ENCODE results near the gene FBXL20. TPM values are rescaled to one million over a fixed set of nuclear protein-coding genes. Genes with fewer than 3 reads are reported as not detected.

FBXL20 gene
- total RNA-seq, 4 donors from 2014 or later = 13.1 to 19.6 (median 17.2) TPM

DNA sequence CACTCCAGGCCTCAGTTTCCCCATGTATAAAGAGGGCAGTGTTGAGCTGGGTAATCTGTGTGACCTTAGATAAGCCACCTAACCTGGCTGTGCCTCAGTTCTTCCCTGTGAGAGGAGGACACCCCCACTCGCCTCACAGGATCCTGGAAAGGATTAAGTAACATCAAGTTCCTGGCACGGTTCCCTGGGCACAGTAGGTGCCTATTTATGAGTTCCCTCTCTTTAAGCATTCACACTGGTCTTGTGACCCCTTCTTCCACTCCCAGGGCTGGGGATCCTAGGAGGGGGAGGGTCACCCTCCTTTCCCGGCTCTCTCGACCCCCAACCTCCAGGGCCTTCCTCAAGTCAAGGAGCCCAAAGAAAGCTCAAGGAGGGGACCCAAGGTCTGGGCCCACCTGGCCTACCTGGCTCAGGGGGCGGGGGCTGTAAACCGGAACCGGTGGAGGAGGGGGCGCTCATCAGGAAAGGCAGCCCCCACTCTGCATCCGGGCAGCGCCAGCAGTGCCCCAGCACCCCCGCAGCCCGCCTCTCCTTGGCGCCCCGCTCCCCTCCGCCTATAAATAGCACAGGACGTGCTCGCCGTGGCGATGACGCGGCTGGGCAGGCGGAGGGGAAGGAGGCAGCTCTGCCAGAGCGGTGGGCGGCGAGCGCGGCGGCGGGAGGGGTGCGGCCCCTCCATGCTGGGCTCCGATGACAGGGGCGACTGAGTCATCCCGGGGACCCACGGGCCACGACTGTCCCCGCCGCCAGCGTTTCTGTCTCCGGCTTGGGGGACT lies 191.9 kb downstream of the FBXL20 start:
- no peaks in the 10 kb centered on the region for H3K9me3 ChIP-seq
- WGBS = 7% methylated on average over 4 of the region's 39 CpGs
- H3K4me3 ChIP-seq = peak overlapping the region; percentile 48 to 58 (median 58)
- DNase-seq (ENCODE audit: extremely low spot score) = no peak
- H3K27me3 ChIP-seq = peaks cover 0 to 5% (median 0%) of the 10 kb centered on the region in 4 donors
- intact Hi-C loops (cut with DNase I) = loop anchor here (5.0 kb wide), 1 partner anchor 33 kb away; no protein-coding TSS in a partner anchor
- H3K27ac ChIP-seq (replicated peaks in 1 of 4) = peak overlapping the region; percentile 37 to 73 (median 60)
- H3K36me3 ChIP-seq = peaks cover 5 to 9% (median 8%) of the 10 kb centered on the region in 4 donors
- TF ChIP-seq POLR2AphosphoS5 (IDR thresholded peaks at IDR 0.05) (peak; percentile 60), POLR2A (IDR thresholded peaks at IDR 0.05; ENCODE audit: low read depth) (no peak)
- H3K4me1 ChIP-seq = peaks cover 14 to 34% (median 27%) of the 10 kb centered on the region in 4 donors

DNA sequence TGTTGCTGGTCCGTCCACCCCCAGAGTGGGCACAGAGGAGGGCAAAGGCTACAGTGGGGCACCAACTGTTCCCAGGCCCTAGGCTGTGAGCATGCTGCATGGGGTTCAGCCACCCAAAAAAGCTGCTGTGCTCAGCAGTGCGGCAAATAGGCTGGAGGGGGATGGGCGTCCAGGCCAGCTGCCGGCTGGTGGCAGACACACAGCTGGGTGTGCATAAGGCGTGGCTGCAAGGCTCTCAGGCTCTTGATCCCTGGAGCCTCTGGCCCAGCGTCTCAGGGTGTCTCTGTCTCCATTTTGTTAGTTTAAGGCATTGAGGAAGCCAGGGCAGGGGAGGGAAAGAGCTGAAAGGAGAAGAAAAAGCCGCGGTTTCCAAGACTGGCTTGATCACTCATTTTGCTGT lies 192.5 kb downstream of the FBXL20 start:
- Histone ChIP-seq H3K4me3 (peak overlapping the region in 2 of 4 donors; percentile 57 to 58), H3K9me3 (no peaks in the 10 kb centered on the region), H3K27me3 (no peaks in the 10 kb centered on the region), H3K4me1 (peaks cover 14 to 34% (median 27%) of the 10 kb centered on the region in 4 donors), H3K27ac (replicated peaks in 1 of 4) (peak overlapping the region in 3 of 4 donors; percentile 37 to 73 (median 57)), H3K36me3 (peaks cover 11 to 15% (median 14%) of the 10 kb centered on the region in 4 donors)
- DNase-seq (ENCODE audit: extremely low spot score) = no peak
- TF ChIP-seq EP300 (IDR thresholded peaks at IDR 0.05) (no peak), POLR2A (IDR thresholded peaks at IDR 0.05; ENCODE audit: low read depth) (no peak), POLR2AphosphoS5 (IDR thresholded peaks at IDR 0.05) (no peak)
- TF ChIP-seq, protein P1, sequence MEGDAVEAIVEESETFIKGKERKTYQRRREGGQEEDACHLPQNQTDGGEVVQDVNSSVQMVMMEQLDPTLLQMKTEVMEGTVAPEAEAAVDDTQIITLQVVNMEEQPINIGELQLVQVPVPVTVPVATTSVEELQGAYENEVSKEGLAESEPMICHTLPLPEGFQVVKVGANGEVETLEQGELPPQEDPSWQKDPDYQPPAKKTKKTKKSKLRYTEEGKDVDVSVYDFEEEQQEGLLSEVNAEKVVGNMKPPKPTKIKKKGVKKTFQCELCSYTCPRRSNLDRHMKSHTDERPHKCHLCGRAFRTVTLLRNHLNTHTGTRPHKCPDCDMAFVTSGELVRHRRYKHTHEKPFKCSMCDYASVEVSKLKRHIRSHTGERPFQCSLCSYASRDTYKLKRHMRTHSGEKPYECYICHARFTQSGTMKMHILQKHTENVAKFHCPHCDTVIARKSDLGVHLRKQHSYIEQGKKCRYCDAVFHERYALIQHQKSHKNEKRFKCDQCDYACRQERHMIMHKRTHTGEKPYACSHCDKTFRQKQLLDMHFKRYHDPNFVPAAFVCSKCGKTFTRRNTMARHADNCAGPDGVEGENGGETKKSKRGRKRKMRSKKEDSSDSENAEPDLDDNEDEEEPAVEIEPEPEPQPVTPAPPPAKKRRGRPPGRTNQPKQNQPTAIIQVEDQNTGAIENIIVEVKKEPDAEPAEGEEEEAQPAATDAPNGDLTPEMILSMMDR (IDR thresholded peaks at IDR 0.05) = no peak
- intact Hi-C loops (cut with DNase I) = loop anchor here (5.0 kb wide), 1 partner anchor 33 kb away; no protein-coding TSS in a partner anchor
- WGBS = 71% methylated on average over 7 of the region's 8 CpGs

DNA sequence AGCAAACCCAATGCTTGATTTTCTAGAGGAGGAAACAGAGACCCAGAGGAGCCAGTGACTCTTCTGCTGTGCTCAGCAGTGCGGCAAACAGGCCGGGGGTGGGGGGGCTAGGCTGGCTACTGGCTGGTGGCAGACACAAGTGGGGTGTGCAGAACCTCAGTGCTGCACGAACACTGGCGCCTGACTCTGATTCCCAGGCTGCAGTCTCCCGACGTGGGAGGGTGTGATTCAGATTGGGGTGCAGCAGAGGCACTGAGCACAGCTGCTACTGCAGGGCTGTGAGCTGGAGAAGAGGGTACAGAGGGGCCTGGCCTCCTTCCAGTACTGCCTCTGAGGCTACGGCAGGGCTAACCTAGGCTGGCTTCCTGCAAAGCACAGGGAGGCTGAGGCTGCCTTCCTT lies 193.3 kb downstream of the FBXL20 start:
- DNase-seq (ENCODE audit: extremely low spot score) = no peak
- Histone ChIP-seq H3K27me3 (no peaks in the 10 kb centered on the region), H3K9me3 (no peaks in the 10 kb centered on the region), H3K36me3 (peaks cover 19 to 23% (median 22%) of the 10 kb centered on the region in 4 donors), H3K4me1 (peaks cover 14 to 34% (median 27%) of the 10 kb centered on the region in 4 donors), H3K4me3 (no peak overlapping the region), H3K27ac (replicated peaks in 1 of 4) (peak overlapping the region in 1 of 4 donors; percentile 73)
- TF ChIP-seq POLR2A (IDR thresholded peaks at IDR 0.05; ENCODE audit: low read depth) (no peak), POLR2AphosphoS5 (IDR thresholded peaks at IDR 0.05) (no peak), EP300 (IDR thresholded peaks at IDR 0.05) (no peak)
- TF ChIP-seq, protein P1 (IDR thresholded peaks at IDR 0.05) = no peak
- 88% methylated on average over 4 of the region's 7 CpGs for WGBS
- intact Hi-C loops (cut with DNase I) = loop anchor here (5.0 kb wide), 1 partner anchor 34 kb away; no protein-coding TSS in a partner anchor

DNA sequence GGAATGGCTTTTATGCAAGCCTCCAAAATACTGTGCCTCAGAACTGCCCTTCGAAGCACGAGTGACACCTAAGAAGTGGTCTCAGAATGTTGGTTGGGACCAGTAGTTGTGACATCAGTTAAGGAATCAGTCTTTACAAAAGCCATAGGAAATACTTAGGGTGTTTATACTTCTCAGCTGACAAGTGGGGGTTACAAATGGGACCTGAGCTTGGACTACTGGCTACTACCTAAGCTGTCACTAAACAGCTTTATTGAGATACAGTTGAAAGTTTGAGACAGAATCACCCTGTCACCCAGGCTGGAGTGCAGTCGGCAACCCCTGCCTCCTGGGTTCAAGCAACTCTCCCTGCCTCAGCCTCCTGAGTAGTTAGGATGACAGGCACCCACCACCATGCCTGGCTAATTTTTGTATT lies 196.3 kb downstream of the FBXL20 start:
- H3K4me1 ChIP-seq = peaks cover 23 to 51% (median 45%) of the 10 kb centered on the region in 4 donors
- H3K4me3 ChIP-seq = no peak overlapping the region
- peaks cover 39 to 44% (median 42%) of the 10 kb centered on the region in 4 donors for H3K36me3 ChIP-seq
- H3K9me3 ChIP-seq = no peaks in the 10 kb centered on the region
- no peak for TF ChIP-seq POLR2A (IDR thresholded peaks at IDR 0.05; ENCODE audit: low read depth)
- TF ChIP-seq POLR2AphosphoS5 (IDR thresholded peaks at IDR 0.05) = no peak
- TF ChIP-seq, protein P1 (IDR thresholded peaks at IDR 0.05) = no peak
- no peak for TF ChIP-seq EP300 (IDR thresholded peaks at IDR 0.05)
- no peaks in the 10 kb centered on the region for H3K27me3 ChIP-seq
- H3K27ac ChIP-seq (replicated peaks in 1 of 4) = no peak overlapping the region
- WGBS = 68% methylated on average over 3 of the region's 3 CpGs
- intact Hi-C loops (cut with DNase I) = loop anchor here (5.0 kb wide), 1 partner anchor 37 kb away; no protein-coding TSS in a partner anchor
- no peak for DNase-seq (ENCODE audit: extremely low spot score)

DNA sequence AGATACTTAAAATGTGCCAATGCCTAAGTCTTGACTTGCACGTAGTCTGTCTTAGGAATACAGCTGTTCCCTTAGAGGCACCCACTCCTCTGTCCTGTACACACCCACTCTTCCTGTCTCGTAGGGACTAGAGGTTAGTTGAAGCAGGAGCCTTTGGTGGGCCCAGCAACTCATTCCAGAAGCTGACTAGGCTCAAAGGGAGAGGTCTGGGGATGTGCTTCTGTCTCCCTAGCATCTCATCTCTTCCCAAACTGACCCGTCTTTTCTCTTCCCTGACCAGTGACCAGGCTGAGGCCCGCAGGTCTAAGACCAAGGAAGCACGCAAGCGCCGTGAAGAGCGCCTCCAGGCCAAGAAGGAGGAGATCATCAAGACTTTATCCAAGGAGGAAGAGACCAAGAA lies 197.2 kb downstream of the FBXL20 start:
- H3K4me3 ChIP-seq = no peak overlapping the region
- H3K36me3 ChIP-seq = peaks cover 39 to 44% (median 42%) of the 10 kb centered on the region in 4 donors
- H3K27me3 ChIP-seq = no peaks in the 10 kb centered on the region
- no peaks in the 10 kb centered on the region for H3K9me3 ChIP-seq
- peaks cover 19 to 46% (median 41%) of the 10 kb centered on the region in 4 donors for H3K4me1 ChIP-seq
- WGBS = 78% methylated on average over 8 of the region's 8 CpGs
- no peak overlapping the region for H3K27ac ChIP-seq (replicated peaks in 1 of 4)
- no peak for TF ChIP-seq POLR2AphosphoS5 (IDR thresholded peaks at IDR 0.05)
- TF ChIP-seq POLR2A (IDR thresholded peaks at IDR 0.05; ENCODE audit: low read depth) = no peak
- TF ChIP-seq, protein P1 (IDR thresholded peaks at IDR 0.05) = no peak
- no peak for TF ChIP-seq EP300 (IDR thresholded peaks at IDR 0.05)
- intact Hi-C loops (cut with DNase I) = no loop called here
- no peak for DNase-seq (ENCODE audit: extremely low spot score)

All from esophagus muscularis mucosa (tissue), 4 donors.